Fibroblast of gingiva (primary cell): ENCODE data around the gene LMX1A.

Experiments
- DNase-seq: peaks from one replicate; pipeline ENCODE4 v3.0.0-alpha.2; 2011; ENCODE audit warnings: low read depth

LMX1A gene

DNA sequence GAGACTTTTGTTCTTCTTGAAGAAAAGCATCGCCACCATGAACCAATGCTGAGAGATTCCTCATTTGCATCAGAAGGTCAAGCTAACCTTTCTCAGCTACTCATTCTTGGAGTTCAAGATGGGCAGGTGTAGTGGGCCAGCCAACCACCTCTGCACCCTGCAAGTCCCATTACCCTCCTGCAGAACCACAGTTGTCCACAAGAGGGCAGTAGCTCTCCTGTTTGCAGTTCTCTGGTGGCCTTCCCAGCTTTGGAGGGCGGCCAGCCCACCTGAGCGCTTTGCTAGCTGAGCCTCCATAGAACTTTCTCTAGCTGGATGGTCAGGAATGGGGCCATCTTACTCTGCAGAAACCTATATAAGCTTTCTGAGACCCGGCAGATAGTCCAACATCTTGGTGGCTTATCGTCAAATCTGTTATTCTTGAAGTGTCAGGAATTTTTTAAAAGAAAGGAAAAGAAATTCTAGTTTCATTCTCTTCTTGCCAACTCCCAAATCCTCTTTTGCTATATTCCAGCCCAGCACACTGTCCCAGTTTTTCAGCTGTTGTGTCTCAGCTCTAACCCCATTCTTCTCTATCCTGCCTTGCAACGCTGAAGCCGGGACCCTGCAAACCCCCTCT, 11.0 kb upstream of the LMX1A start:
- DNase-seq: peak; percentile 49

GRCh38 chr1:165365341-165365740, 8.8 kb upstream of the LMX1A start:
- no peak for DNase-seq

DNA sequence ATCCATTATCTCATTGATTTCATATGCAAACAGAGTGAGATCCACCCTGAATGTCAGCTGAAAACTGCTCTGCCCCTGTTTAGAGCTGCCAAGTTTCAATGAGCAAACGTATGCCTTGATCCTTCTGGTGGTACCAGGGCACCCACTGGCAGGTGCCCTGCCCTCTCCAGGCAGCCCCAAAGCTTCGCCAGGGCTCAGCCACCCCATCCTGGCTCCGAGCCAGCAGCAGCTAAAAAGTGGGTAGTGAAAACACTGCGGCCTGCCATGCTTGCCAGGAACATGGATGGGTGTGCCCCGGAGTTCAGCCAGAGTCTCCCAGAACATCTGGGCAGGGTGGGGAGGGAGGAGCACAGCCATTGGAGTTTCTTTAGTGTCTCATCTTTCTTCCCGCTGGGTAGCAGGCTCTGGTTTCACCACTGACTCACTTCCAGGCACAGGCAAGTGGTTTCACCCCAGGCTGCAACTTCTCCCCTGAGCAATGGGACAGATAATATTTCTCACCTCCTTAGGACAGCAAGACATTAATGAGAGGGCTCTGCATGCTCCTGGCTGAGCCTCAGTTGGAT, 8.1 kb upstream of the LMX1A start:
- DNase-seq: peak; percentile 65

DNA sequence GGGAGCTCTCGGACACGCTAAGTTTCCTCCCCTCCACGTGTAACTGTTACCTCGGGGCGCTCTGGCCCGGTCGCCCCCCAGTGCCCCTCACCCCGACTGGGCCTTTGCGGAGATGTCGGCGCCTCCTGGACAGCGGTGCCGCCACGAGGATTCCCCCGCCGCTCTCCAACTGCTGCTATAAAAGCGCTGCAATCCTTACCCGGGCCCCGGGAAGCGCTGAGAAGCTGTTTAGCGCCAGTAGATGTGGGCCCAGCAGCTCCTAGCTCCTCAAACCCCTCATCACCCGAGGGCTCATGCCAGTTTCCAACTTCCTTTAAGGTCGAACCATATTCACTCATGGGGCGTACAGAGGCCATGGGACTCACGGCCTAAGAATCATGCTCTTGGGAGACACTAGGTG, 361 bp upstream of the LMX1A start:
- DNase-seq: no peak

GRCh38 chr1:165355139-165355976, 1.2 kb downstream of the LMX1A start:
- no peak for DNase-seq

- no peak for DNase-seq
Measured at GRCh38 chr1:165354739-165355138, 1.8 kb downstream of the LMX1A start.

DNA sequence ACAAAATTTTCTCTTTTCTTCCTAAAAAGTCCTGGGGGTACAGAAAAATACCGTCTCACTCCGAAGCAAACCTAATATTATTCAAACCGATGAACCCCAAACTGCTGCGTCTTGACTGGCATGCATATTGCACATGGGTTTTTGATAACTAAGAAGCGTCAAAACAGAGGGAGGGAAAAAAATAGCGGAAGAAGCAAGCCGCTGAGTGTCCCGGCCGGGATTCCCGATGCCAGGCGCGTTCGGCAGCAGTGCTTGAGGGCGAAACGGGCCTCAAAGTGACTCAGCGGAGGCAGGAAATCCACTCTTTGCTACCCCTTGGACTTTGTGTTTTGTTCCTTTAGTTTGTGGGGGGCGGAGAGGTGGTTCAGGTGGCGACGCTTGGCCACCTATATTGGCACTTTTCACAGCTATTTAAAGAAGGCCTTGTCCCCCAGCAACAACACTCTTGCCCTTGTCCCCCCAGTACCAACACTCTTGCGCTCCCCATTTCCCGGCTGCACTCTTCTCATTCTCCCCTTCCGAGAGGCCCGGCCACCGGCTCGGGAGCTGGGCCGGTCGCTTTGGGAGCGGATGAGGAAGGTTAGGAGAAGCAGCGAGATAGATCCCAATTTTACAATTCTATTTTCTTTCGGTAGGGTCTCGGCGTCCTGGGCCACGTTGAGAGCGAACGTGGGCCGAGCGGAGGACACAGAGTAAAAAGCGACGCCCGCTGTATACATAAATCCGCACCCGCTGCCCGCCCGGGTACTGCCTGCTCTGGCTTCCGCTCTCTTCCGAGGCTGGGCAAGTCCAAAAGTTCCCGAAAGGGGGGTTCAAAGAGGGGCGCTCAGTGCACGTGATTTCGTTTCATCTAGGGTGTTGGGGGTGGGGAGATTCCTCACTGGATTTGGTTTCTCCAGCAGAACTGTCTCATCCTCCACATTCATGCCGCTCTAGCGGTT, 2.5 kb downstream of the LMX1A start:
- no peak for DNase-seq

GRCh38 chr1:165352442-165353293, 3.8 kb downstream of the LMX1A start:
- DNase-seq: no peak

GRCh38 chr1:165351863-165352441, 4.6 kb downstream of the LMX1A start:
- DNase-seq: no peak

DNA sequence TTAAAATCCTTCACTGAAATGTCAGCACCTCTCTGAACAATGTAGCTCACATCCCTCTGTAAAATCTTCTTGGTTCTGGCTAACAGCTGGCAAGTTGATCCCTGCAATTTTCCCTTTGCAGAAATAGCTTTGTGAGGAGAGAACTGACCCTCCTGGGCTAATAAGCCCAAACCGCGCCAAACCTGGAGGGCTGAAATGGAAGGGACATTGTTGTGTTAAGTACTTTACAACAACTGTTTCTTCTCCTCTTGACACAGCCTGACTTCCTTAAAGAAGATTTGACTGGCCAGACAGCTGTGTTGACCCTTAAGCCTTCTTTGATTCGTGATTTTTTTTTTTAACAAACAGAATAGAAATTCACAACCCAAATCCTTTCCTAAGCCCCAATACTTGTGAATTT, 5.7 kb downstream of the LMX1A start:
- DNase-seq: no peak

- no peak for DNase-seq
Measured at GRCh38 chr1:165345502-165345901, 11.0 kb downstream of the LMX1A start.

DNA sequence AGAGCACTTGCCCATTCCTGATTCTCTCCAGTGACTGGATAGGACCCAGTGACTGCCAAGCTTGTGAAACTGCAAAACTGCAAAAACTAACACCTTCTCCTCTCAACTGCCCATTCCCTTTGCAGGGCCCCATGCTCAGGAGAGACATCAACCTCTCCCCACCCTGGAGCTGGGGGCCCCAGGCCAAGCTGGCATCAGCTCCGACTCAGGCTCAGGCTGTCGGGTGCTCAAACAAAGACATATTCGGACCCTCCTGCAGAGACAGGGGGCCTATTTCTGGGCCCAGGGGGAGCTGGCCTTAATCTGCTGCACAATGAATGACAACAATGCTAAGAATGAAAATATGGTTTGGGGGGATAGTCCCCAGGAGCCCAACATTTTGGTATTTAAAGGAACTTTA, 11.8 kb downstream of the LMX1A start:
- DNase-seq: no peak

GRCh38 chr1:165344198-165344597, 12.3 kb downstream of the LMX1A start:
- DNase-seq: no peak

DNA sequence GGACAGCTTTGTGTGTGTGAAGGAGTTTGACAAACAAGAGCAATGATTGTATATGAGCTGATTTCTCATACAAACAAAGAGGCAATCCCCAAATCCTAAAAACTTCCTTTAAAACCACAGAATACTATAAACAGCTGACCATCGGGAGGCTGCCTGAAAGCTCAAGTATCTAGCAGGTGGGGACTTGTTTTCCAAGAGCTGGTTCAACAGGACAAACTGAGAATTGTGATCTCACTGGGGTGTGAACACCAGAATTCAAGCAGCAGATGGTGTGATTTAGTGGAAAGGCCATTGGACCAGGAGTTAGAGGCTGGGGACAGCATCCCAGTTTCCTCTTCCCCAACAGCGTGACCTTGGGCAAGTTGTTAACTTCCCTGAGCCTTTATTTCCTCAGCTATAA, 13.9 kb downstream of the LMX1A start:
- DNase-seq: no peak

DNA sequence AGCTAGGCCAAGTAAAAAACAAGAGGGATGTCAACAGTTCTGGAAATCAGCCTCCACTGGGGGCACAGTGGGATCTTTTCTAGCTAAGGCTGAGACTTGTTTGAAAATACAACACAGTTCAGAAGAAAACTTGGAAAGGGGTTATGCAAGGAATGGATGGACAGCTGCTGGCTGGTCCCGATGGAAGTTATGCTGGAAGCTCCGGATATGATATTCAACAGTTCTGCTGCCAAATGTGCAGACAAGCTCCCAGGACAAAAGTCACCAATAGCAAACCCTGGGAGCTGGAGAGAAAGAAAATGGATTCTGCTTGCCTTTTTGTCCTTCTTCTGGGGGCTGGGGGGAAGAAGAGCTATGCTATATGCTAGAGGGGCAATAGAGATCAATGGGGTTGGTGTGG, 14.3 kb downstream of the LMX1A start:
- no peak for DNase-seq

DNA sequence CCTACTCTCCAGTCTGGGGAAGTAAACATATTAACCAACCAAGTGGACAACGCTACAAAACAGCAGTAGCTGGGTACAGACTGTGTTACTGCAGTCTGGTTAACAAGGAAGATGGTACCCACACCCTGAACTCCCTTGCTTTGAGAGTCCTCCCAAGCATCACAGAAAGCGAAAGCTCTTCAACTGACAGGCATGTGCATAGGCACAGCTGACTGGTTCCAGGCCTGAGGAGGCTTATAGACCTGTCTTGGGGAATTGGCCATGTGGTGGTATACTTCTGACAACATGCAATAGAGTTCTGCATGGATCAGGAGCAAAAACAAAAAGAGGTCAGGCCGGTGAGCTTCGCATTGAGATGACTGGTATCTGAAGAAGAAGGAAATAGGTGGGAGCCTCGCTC, 17.4 kb downstream of the LMX1A start:
- DNase-seq: no peak

GRCh38 chr1:165330483-165330882, 26.0 kb downstream of the LMX1A start:
- DNase-seq: no peak

DNA sequence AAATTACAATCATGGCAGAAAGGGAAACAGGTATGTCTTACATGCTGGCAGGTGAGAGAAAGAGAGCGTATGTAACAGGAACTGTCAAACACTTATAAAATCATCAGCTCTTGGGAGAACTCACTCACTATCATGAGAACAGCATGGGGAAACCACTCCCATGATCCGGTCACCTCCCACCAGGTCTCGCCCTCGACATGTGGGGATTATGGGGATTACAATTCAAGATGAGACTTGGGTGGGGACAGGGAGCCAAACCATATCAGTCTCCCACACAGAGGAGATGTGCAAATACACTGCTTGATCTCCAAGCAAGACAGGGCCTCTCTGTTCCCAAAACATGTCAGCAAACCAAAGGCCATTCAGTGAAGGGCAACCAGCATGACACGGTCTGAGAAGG, 27.4 kb downstream of the LMX1A start:
- no peak for DNase-seq

DNA sequence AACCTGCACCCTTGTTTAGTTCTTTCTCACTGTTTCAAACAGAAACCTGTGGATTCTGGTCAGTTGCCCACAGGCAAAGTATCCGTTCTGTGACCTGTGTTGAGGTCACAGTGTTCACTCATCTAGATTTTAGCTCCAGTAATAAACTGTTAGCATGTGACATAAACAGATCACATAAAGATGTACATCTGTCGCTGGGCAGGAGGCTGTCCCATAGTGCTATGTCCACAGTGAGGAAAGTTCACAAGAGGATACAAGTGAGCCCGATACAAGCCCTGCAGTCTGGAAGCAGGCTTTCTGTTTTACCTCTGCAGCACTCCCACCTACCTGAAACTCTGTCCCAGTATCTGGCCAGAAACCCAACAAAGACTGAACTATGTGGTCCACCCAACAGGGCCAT, 28.4 kb downstream of the LMX1A start:
- DNase-seq: no peak

GRCh38 chr1:165327538-165327937, 29.0 kb downstream of the LMX1A start:
- no peak for DNase-seq
